Ascending aorta (tissue), 2 donors: ENCODE results near the gene HIBCH. TPM values are rescaled to one million over a fixed set of nuclear protein-coding genes. Genes with fewer than 3 reads are reported as not detected.
A peak's percentile ranks its signal among the peaks of the same experiment; 100 is the strongest.
"Not testable (repeated sequence)": the region's sequence is repeated elsewhere in the genome, so short reads cannot be mapped to it uniquely, and the experiment has no call there.

ENCODE experiments used
- DNase-seq, 2 donors: peaks; one replicate each; pipeline ENCODE4 v3.0.0-alpha.2; 2019; ENCODE audit warnings: low spot score in 2 of 2
- H3K27ac ChIP-seq, 2 donors: fragments of 200-600 bp; sonication (generic); one replicate each; pipeline ENCODE4 v1.5.1; 2016 to 2017; ENCODE audit warnings: mild to moderate bottlenecking in 1 of 2
- H3K27me3 ChIP-seq: fragments of 200-600 bp; sonication (generic); one replicate; pipeline ENCODE4 v1.5.1; 2017
- H3K36me3 ChIP-seq, 2 donors: fragments of 200-600 bp; sonication (generic); one replicate each; pipeline ENCODE4 v1.5.1; 2016
- H3K4me1 ChIP-seq, 2 donors: fragments of 200-600 bp; sonication (generic); one replicate each; pipeline ENCODE4 v1.5.1; 2016 to 2017; ENCODE audit warnings: mild to moderate bottlenecking in 1 of 2
- H3K4me3 ChIP-seq, 2 donors: fragments of 200-600 bp; sonication (generic); one replicate each; pipeline ENCODE4 v1.5.1; 2016 to 2017; ENCODE audit warnings: mild to moderate bottlenecking in 1 of 2
- H3K9me3 ChIP-seq, 2 donors: fragments of 200-600 bp; sonication (generic); one replicate each; pipeline ENCODE4 v1.5.1; 2016
- CTCF ChIP-seq, 3 experiments: fragments of 200-600 bp in 2 of 3; fragments of 450-650 bp in 1 of 3; sonication (generic) in 2 of 3; IDR thresholded peaks; one replicate each; pipeline ENCODE4 v1.5.1; 2016 to 2019; ENCODE audit warnings: antibody characterized with exemption in 3 of 3, mild to moderate bottlenecking in 1 of 3, moderate library complexity in 1 of 3
- intact Hi-C: fragments of 100-400 bp; cut with DNase I; formaldehyde crosslinking; loops from one replicate; pipeline ENCODE4 v1.15.1; 2023
- total RNA-seq: library from RNA; depleted of rRNA; stranded (reverse); fragments of >200 nt; gene quantifications from one replicate; pipeline ENCODE4 v1.1.0, GENCODE V29; 2016

The HIBCH gene
- total RNA-seq, 1 donor from 2014 or later = 3.7 TPM

- Histone ChIP-seq H3K9me3 (no peaks in the 10 kb centered on the region), H3K36me3 (peaks cover 0 to 23% of the 10 kb centered on the region in 2 donors), H3K4me3 (no peak overlapping the region), H3K27ac (no peak overlapping the region), H3K4me1 (peaks cover 0 to 5% of the 10 kb centered on the region in 2 donors), H3K27me3 (no peaks in the 10 kb centered on the region)
- no peak for TF ChIP-seq CTCF (IDR thresholded peaks at IDR 0.05)
- intact Hi-C loops = no loop called here
- DNase-seq = no peak
Observed at GRCh38 chr2:190302052-190302451, 17.6 kb downstream of the HIBCH start.

GRCh38 chr2:190301032-190301431, 18.6 kb downstream of the HIBCH start:
- DNase-seq = no peak
- H3K4me3 ChIP-seq = no peak overlapping the region
- H3K4me1 ChIP-seq = peaks cover 0 to 5% of the 10 kb centered on the region in 2 donors
- intact Hi-C loops = no loop called here
- peaks cover 0 to 21% of the 10 kb centered on the region in 2 donors for H3K36me3 ChIP-seq
- TF ChIP-seq CTCF (IDR thresholded peaks at IDR 0.05) = no peak
- no peaks in the 10 kb centered on the region for H3K9me3 ChIP-seq
- H3K27me3 ChIP-seq = no peaks in the 10 kb centered on the region
- no peak overlapping the region for H3K27ac ChIP-seq

DNA sequence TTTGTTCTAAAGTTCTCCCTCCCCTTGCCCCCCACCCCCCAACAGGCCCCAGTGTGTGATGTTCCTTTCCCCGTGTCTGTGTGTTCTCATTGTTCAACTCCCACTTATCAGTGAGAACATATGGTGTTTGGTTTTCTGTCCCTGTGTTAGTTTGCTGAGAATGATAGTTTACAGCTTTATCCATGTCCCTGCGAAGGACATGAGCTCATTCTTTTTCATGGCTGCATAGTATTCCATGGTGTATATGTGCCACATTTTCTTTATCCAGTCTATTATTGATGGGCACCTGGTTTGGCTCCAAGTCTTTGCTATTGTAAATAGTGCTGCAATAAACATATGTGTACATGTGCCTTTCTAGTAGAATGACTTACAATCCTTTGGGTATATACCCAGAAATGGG, 21.7 kb downstream of the HIBCH start:
- DNase-seq, H3K9me3 ChIP-seq, H3K27me3 ChIP-seq, H3K4me1 ChIP-seq, H3K4me3 ChIP-seq, intact Hi-C loops, H3K27ac ChIP-seq: not testable (repeated sequence)
- peaks cover 0 to 43% of the 10 kb centered on the region in 2 donors for H3K36me3 ChIP-seq

DNA sequence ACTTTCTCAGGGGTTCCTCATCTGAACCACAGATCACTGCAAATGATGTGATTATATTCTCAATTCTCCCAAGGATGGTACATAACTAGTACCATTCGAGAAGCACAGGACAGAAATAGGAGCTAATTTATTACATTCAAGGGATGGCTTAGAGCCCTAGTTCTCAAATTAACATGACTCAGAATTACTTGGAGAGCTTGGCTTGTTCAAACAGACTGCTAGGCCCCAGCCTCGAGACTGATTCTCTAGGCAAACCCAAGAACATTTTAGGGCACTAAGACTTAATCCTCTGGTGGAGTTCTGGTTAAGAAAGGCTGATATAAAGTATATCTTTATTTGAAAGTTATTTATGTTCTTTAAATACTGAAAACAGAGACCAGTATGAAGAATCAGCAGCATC, 35.8 kb downstream of the HIBCH start:
- Histone ChIP-seq H3K4me1 (peaks cover 0 to 13% of the 10 kb centered on the region in 2 donors), H3K4me3 (no peak overlapping the region), H3K27ac (peak overlapping the region; percentile 35 to 58), H3K9me3 (no peaks in the 10 kb centered on the region), H3K36me3 (peaks cover 16 to 20% of the 10 kb centered on the region in 2 donors), H3K27me3 (no peaks in the 10 kb centered on the region)
- DNase-seq = no peak
- no peak for TF ChIP-seq CTCF (IDR thresholded peaks at IDR 0.05)
- intact Hi-C loops = no loop called here

- Histone ChIP-seq H3K27me3 (no peaks in the 10 kb centered on the region), H3K4me1 (peaks cover 0 to 18% of the 10 kb centered on the region in 2 donors), H3K9me3 (no peaks in the 10 kb centered on the region), H3K4me3 (no peak overlapping the region), H3K36me3 (peaks cover 0 to 5% of the 10 kb centered on the region in 2 donors), H3K27ac (peak overlapping the region; percentile 75 to 88)
- intact Hi-C loops = no loop called here
- no peak for DNase-seq
- no peak for TF ChIP-seq CTCF (IDR thresholded peaks at IDR 0.05)
Observed at GRCh38 chr2:190280565-190281350, 38.9 kb downstream of the HIBCH start.

GRCh38 chr2:190279256-190280134, 40.1 kb downstream of the HIBCH start:
- DNase-seq = not testable (repeated sequence)

More at GRCh38 chr2:190279256-190280134, 40.1 kb downstream of the HIBCH start:
- H3K36me3 ChIP-seq, H3K27me3 ChIP-seq, H3K4me3 ChIP-seq, intact Hi-C loops, H3K9me3 ChIP-seq: not testable (repeated sequence)
- H3K27ac ChIP-seq = peak overlapping the region; percentile 75 to 88
- peaks cover 0 to 18% of the 10 kb centered on the region in 2 donors for H3K4me1 ChIP-seq
